GM13976 (cell line): ENCODE results near the gene GORASP2.

Experiments
- DNase-seq: peaks from one replicate; pipeline ENCODE4 v3.0.0; 2012; ENCODE audit warnings: low spot score
- in situ Hi-C: fragments of 300-500 bp; cut with MboI; formaldehyde crosslinking; loops from one replicate; pipeline ENCODE4 v1.12.0; 2022; ENCODE audit warnings: low sequenced_read_pairs, mixed read lengths, inconsistent platforms; ENCODE audit not compliant: unreplicated experiment
- TF ChIP-seq, protein P1 (sequence below): IDR thresholded peaks from 2 replicates; pipeline ENCODE4 v1.5.1; 2012; ENCODE audit warnings: borderline replicate concordance, mild to moderate bottlenecking; ENCODE audit not compliant: insufficient read depth; ENCODE audit errors: extremely low read depth, missing control alignments, control extremely low read depth

The GORASP2 gene

DNA sequence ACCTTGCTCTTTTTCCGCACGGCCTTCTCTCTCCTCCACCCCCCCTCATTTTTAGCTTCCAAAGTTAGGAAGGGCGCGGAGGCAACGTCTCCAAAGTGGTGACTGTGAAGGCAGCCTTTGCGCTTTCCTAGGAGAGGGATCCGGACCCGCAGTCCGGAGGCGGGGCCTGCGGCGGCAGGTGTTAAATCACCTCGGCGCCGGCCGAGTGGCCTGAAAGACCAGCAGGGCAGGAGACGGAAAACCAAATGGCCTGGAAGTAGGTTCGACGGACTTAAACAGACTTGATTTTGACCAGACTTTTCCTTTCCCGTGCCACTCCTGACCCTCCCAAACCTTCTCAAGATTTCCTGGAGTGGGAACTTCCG lies 615 bp downstream of the GORASP2 start:
- DNase-seq = peak; percentile 51
- in situ Hi-C loops = loop anchor here (25.0 kb wide), 1 partner anchor 1183 kb away; the partner anchor contains the start of gene DLX2
- TF ChIP-seq, protein P1, sequence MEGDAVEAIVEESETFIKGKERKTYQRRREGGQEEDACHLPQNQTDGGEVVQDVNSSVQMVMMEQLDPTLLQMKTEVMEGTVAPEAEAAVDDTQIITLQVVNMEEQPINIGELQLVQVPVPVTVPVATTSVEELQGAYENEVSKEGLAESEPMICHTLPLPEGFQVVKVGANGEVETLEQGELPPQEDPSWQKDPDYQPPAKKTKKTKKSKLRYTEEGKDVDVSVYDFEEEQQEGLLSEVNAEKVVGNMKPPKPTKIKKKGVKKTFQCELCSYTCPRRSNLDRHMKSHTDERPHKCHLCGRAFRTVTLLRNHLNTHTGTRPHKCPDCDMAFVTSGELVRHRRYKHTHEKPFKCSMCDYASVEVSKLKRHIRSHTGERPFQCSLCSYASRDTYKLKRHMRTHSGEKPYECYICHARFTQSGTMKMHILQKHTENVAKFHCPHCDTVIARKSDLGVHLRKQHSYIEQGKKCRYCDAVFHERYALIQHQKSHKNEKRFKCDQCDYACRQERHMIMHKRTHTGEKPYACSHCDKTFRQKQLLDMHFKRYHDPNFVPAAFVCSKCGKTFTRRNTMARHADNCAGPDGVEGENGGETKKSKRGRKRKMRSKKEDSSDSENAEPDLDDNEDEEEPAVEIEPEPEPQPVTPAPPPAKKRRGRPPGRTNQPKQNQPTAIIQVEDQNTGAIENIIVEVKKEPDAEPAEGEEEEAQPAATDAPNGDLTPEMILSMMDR = no peak

DNA sequence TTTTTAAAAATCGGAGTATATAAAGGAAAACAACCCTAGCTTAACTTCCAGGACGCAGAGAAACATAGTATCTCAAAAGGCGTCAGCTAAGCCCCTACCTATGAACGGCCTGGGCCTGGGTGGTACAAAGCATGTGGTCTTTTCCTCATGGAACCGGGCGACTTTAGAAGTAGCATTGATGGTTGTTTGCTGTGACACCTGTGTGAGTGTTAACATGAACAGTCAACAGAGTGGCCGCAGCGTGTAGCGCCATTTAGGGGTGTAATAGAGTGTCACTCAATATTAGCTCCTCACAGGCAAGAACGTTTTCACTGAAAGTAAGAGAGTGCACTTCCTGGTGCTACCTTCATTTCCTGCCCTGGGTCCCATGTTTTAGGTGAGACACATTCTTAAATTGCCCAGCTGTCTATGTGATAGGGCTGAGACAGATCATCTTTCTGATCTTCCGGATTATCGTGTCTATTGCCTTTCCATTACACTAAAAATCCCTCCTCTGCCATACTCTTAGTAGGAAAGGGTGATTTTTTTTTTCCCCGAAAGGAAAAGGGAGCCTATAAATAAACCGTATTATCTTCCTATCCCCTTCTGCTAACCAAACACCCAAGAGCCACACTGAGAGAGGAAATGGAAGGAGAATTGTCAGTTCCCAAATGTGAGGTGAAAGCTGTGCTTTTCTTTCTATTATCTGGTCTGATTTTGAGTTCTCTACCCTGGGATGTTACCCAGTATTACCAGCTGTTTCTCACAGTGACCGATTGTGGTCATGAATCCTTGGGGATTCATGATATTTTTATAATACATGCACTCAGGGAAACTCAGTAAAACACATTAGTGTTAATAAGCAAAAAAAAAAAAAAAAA lies 1.3 kb downstream of the GORASP2 start:
- in situ Hi-C loops = loop anchor here (25.0 kb wide), 1 partner anchor 1182 kb away; the partner anchor contains the start of gene DLX2
- peak; percentile 70 for DNase-seq
- TF ChIP-seq, protein P1 = no peak

DNA sequence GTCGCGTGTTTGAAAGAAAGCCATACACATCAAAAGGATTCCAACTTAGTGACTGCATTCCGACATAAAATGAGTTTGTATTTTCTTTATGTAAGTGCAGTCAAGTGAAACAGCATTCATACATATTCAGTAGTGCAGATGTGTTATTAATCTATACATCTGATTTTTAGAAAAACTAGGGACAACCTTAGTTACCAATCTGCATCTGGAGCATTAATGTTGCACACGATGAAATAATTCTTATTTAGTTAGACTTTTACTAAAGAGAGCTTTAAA lies 1.9 kb downstream of the GORASP2 start:
- TF ChIP-seq, protein P1 = no peak
- DNase-seq = no peak
- in situ Hi-C loops = loop anchor here (25.0 kb wide), 1 partner anchor 1181 kb away; the partner anchor contains the start of gene DLX2

DNA sequence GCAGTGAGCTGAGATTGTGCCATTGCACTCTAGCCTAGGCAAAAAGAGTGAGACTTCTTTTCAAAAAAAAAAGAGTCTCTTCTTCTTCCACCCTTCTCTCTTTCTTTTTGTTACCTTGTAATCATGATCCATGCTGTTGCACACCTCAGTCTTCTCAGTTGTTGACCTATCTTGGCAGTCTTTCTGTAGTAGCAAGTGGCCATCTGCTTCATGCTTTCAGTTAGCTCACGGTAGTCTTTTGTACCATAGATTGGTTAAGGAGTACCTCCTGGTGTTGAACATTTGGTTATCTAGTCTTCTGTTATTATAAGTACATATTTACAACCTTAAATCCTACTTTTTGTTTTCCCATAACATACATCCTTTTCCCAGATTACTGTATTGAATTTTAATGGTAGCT lies 3.1 kb downstream of the GORASP2 start:
- no peak for DNase-seq
- in situ Hi-C loops = loop anchor here (25.0 kb wide), 1 partner anchor 1180 kb away; the partner anchor contains the start of gene DLX2
- TF ChIP-seq, protein P1 = no peak

DNA sequence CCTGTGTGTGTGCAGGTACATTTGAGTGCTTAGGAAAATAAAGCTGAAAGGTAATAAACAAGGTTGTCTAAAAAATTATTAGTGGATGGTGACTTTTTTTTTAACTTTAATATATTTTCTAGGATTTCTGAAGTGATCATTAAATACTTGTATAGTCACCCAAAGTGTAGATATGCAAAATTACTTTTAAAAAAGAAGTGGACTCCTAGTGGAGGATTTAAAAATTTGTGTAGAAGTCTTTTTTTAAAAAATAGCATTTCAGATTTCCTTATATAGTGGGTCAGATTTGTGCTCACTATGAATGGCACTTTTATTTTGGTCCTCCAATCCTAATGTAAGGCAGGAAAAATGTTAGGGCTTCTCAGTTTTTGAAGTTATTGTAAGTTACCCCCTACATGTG lies 3.9 kb downstream of the GORASP2 start:
- in situ Hi-C loops = loop anchor here (25.0 kb wide), 1 partner anchor 1179 kb away; the partner anchor contains the start of gene DLX2
- no peak for DNase-seq
- TF ChIP-seq, protein P1 = no peak

DNA sequence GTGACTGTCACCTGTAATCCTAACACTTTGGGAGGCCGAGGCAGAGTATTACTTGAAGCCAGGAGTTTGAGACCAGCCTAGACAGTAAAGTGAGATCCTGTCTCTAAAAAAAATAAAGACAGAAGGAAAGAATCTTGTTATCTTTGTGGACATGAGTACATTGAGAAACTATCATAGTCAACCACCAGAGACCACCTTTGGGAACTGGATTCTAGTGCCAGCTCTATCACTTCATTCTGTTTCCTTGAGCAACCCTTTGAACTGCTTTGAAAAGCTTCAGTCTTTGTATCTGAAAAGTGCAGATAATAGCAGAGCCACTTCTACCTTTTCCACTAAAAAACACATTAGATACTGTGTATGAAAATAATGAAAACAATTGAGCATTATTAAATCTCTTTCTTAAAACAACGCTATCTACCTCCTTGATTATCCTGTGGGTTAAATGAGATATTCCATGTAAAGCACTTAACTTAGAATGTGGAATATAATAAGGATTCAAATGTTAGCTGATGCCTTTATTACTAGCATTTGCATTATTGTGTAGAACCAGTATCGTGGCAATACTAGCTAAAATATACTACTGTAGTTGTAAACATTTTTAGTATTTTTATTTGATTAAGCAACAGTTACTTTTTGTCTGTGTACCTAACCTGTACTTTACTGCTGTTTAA lies 8.8 kb downstream of the GORASP2 start:
- TF ChIP-seq, protein P1 = no peak
- no peak for DNase-seq
- in situ Hi-C loops = loop anchor here (25.0 kb wide), 1 partner anchor 1174 kb away; the partner anchor contains the start of gene DLX2
